ENCODE data around the gene TNFAIP8. TPM values are rescaled to one million over a fixed set of nuclear protein-coding genes. Genes with fewer than 3 reads are reported as not detected.

TNFAIP8 gene
- total RNA-seq (2014; rRNA removed; shearing (Covaris generic)) = 7.1 and 9.2 TPM in 2 replicates

GRCh38 chr5:119355685-119356611, at the start of gene TNFAIP8:
TSS of gene TNFAIP8 (plus strand) at chr5:119356019. CDS start at chr5:119356091, 72 bp downstream.

Small RNA genes lying within 50 kb of the gene (small RNA-seq; reads per million reads assigned to genes)
- gene RN7SL174P (not detected), gene RNA5SP190 (0.38 reads per million)

Other genes with a start within 250 kb of the TNFAIP8 start
- gene HSD17B4, start 96.5 kb downstream of the TNFAIP8 start, total RNA-seq (2014; rRNA removed; shearing (Covaris generic)) = 96.5 and 208 TPM in 2 replicates